Cardiac fibroblast (primary cell): Measurements from ENCODE around the gene NCKAP5L.

Experiments used
- DNase-seq, 2 donors: peaks; one replicate each; pipeline versions ENCODE4 v3.0.0 to v3.0.0-alpha.2; 2010; ENCODE audit warnings: low read depth in 2 of 2
- H3K4me3 ChIP-seq, 2 donors: replicated peaks in 1 of 2; 1 replicate in 1 of 2; 2 replicates in 1 of 2; pipeline ENCODE4 v1.5.1; 2011; ENCODE audit warnings: low read depth in 2 of 2, low read length in 2 of 2, mild to moderate bottlenecking in 2 of 2, moderate library complexity in 1 of 2
- CTCF ChIP-seq: IDR thresholded peaks from one replicate; pipeline ENCODE4 v1.5.1; 2011; ENCODE audit warnings: low read depth, mild to moderate bottlenecking, low read length, inconsistent platforms

NCKAP5L gene

GRCh38 chr12:49821373-49822287 is 6.6 kb downstream of the NCKAP5L start:
- no peak for TF ChIP-seq CTCF
- DNase-seq, result no peak
- H3K4me3 ChIP-seq, result no peak overlapping the region

DNA sequence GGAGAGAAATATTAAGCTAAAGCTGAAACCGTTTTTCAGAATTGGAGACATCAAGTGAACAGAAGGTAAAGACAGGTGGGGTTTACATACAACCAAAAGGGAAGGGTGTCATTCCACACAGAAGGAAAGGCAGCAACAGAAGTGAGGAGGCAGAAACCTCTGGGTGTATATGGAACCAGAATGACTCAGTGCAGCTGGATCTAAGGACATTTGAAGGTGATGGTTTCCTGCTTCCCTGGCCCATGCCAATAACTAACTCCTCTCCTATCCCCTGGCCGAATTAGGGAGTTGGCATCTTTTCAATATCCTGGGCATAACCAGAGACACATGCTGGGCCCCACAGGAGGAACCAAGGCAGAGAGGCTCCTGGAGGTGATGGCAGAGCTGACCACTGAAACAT is 8.4 kb downstream of the NCKAP5L start:
- H3K4me3 ChIP-seq, result no peak overlapping the region
- TF ChIP-seq CTCF, result no peak
- no peak for DNase-seq

DNA sequence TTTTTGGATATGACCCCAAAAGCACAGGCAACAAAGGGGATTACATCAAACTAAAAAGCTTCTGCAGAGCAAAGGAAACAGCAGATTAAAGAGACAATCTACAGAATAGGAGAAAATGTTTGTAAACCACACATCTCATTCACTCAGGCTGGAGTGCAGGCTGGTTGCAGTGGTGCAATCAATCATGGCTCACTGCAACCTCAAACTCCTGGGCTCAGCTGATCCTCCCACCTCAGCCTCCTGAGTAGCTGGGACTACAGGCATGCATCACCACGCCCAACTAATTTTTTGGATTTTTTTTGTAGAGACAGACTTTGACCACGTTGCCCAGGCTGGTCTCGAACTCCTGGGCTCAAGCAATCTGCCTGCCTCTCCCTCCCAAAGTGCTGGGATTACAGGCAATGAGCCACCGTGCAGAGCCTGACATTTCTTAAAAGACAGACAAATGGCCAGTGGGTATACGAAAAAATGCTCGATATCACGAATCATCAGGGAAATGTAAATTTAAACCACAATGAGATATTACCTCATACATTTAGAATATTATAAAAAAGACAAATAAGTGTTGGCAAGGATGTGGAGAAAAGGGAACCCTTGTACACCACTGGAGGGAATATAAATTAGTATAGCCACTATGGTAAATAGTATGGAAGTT is 9.8 kb downstream of the NCKAP5L start:
- no peak overlapping the region for H3K4me3 ChIP-seq
- TF ChIP-seq CTCF, result no peak
- no peak for DNase-seq

DNA sequence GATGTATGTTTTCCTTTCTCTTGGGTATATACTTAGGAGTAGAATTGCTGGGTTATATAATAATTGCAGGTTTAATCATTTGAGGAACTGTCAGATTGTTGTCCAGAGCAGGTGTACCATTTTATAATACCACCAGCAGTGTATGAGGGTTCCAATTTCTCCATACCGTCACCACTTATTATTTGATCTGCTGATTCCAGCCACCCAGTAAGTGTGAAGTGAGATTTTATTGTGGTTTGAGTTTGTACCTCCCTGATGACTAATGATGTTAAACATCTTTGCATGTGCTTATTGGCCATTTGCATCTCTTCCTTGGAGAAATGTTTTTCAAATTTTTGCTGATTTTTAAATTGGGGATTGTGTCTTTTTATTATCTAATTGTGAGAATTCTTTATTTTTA is 15.1 kb downstream of the NCKAP5L start:
- H3K4me3 ChIP-seq, result no peak overlapping the region
- no peak for DNase-seq
- TF ChIP-seq CTCF, result no peak

DNA sequence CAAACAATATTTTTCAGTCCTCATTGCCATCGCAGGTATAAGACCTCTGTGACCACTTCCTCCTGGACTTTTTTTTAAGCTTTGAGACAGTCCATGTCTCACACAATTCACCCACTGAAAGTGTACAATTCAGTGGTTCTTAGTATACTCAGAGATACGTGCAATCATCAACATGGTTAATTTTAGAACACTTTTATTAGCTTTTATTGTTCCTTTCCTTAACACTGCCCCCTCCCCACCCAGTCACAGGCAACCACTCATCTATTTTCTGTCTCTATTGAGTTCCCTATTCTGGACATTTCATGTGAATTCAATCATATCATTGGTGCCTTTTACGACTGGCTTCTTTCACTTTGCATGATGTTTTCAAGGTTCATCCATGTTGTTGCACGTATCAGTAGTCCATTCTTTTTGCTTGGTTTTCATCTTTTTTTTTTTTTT is 16.2 kb downstream of the NCKAP5L start:
- no peak for TF ChIP-seq CTCF

GRCh38 chr12:49811136-49811535 is 17.1 kb downstream of the NCKAP5L start:
- TF ChIP-seq CTCF, result no peak
- no peak for DNase-seq
- H3K4me3 ChIP-seq, result no peak overlapping the region

More for the DNA sequence above, 16.2 kb downstream of the NCKAP5L start:
- no peak for DNase-seq
- no peak overlapping the region for H3K4me3 ChIP-seq
